Hepatocyte (in vitro differentiated cells): Measurements from ENCODE around the gene TBC1D28.
"Not testable (repeated sequence)": the region's sequence is repeated elsewhere in the genome, so short reads cannot be mapped to it uniquely, and the experiment has no call there.

Experiments
- EZH2 ChIP-seq: fragments of 200-600 bp; sonication (generic); IDR thresholded peaks from 2 replicates; pipeline ENCODE4 v1.6.1; 2016; ENCODE audit warnings: antibody characterized with exemption, mild to moderate bottlenecking, borderline replicate concordance
- TF ChIP-seq, protein P1 (sequence below): fragments of 200-600 bp; sonication (generic); IDR thresholded peaks from 2 replicates; pipeline ENCODE4 v1.5.1; 2016; ENCODE audit warnings: antibody characterized with exemption, mild to moderate bottlenecking; ENCODE audit not compliant: poor library complexity

DNA sequence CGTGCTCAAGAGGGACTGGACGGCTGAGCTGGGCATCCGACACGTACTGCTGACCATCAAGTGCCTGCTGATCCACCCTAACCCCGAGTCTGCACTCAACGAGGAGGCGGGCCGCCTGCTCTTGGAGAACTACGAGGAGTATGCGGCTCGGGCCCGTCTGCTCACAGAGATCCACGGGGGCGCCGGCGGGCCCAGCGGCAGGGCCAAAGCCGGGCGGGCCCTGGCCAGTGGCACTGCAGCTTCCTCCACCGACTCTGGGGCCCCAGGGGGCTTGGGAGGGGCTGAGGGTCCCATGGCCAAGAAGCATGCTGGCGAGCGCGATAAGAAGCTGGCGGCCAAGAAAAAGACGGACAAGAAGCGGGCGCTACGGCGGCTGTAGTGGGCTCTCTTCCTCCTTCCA lies 33.2 kb upstream of the TBC1D28 start:
- not testable (repeated sequence) for TF ChIP-seq EZH2
- TF ChIP-seq, protein P1, sequence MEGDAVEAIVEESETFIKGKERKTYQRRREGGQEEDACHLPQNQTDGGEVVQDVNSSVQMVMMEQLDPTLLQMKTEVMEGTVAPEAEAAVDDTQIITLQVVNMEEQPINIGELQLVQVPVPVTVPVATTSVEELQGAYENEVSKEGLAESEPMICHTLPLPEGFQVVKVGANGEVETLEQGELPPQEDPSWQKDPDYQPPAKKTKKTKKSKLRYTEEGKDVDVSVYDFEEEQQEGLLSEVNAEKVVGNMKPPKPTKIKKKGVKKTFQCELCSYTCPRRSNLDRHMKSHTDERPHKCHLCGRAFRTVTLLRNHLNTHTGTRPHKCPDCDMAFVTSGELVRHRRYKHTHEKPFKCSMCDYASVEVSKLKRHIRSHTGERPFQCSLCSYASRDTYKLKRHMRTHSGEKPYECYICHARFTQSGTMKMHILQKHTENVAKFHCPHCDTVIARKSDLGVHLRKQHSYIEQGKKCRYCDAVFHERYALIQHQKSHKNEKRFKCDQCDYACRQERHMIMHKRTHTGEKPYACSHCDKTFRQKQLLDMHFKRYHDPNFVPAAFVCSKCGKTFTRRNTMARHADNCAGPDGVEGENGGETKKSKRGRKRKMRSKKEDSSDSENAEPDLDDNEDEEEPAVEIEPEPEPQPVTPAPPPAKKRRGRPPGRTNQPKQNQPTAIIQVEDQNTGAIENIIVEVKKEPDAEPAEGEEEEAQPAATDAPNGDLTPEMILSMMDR = not testable (repeated sequence)
